T-helper 22 cell (primary cell): ENCODE results near the gene TAPBP.
A peak's percentile ranks its signal among the peaks of the same experiment; 100 is the strongest.
"Not testable (repeated sequence)": the region's sequence is repeated elsewhere in the genome, so short reads cannot be mapped to it uniquely, and the experiment has no call there.

ENCODE experiments used
- DNase-seq: peaks from one replicate; pipeline ENCODE4 v3.0.0-alpha.2; 2020; ENCODE audit warnings: low read depth

The TAPBP gene

GRCh38 chr6:33296797-33297405 lies 17.0 kb downstream of the TAPBP start:
- no peak for DNase-seq

- no peak for DNase-seq
Observed at GRCh38 chr6:33295621-33296369, 18.1 kb downstream of the TAPBP start.

GRCh38 chr6:33294086-33294823 lies 19.6 kb downstream of the TAPBP start:
- no peak for DNase-seq

GRCh38 chr6:33292996-33293682 lies 20.7 kb downstream of the TAPBP start:
- no peak for DNase-seq

- no peak for DNase-seq
Observed at GRCh38 chr6:33290459-33290858, 23.4 kb downstream of the TAPBP start.

GRCh38 chr6:33289784-33290315 lies 24.0 kb downstream of the TAPBP start:
- DNase-seq, result no peak

GRCh38 chr6:33288921-33289783 lies 24.7 kb downstream of the TAPBP start, which contains the start of the genes PFDN6 and WDR46:
TSS of gene PFDN6 (plus strand) at chr6:33289601. CDS start at chr6:33289857, 256 bp downstream.
TSS of gene WDR46 (minus strand) at chr6:33289239. CDS start at chr6:33289170, 69 bp downstream.
- peak; percentile 75 for DNase-seq

GRCh38 chr6:33288141-33288920 lies 25.5 kb downstream of the TAPBP start:
- DNase-seq, result no peak

- no peak for DNase-seq
Observed at GRCh38 chr6:33286946-33287914, 26.6 kb downstream of the TAPBP start.

- DNase-seq, result not testable (repeated sequence)
Observed at GRCh38 chr6:33285214-33285613, 28.7 kb downstream of the TAPBP start.

- DNase-seq, result no peak
Observed at GRCh38 chr6:33280539-33280938, 33.3 kb downstream of the TAPBP start.

GRCh38 chr6:33279971-33280511 lies 33.8 kb downstream of the TAPBP start:
- no peak for DNase-seq

- no peak for DNase-seq
Observed at GRCh38 chr6:33279257-33279695, 34.6 kb downstream of the TAPBP start.

- no peak for DNase-seq
Observed at GRCh38 chr6:33278810-33279209, 35.1 kb downstream of the TAPBP start.

GRCh38 chr6:33278392-33278741 lies 35.5 kb downstream of the TAPBP start:
- DNase-seq, result no peak

- no peak for DNase-seq
Observed at GRCh38 chr6:33277663-33278391, 36.1 kb downstream of the TAPBP start.

- DNase-seq, result peak; percentile 60
Observed at GRCh38 chr6:33276864-33277662, 36.8 kb downstream of the TAPBP start, which contains the start of gene B3GALT4. TSS of gene B3GALT4 (plus strand) at chr6:33277123. CDS start at chr6:33277420, 297 bp downstream.
